PFSK-1 (cell line): ENCODE measurements around the gene FBN1.

Source experiments
- FOXP2 ChIP-seq: optimal IDR thresholded peaks from 2 replicates; pipeline ENCODE3; 2011; ENCODE audit warnings: borderline replicate concordance, control low read depth, inconsistent platforms; ENCODE audit not compliant: insufficient read depth; ENCODE audit errors: extremely low read length, extremely low read depth
- POLR2AphosphoS5 ChIP-seq: IDR thresholded peaks from 2 replicates; pipeline ENCODE4 v1.6.1; 2012; ENCODE audit warnings: low read depth, mild to moderate bottlenecking, control low read depth, low read length, moderate library complexity
- SIN3A ChIP-seq: IDR thresholded peaks from 2 replicates; pipeline ENCODE4 v1.6.1; 2012; ENCODE audit warnings: mild to moderate bottlenecking, low read length, moderate library complexity, borderline replicate concordance; ENCODE audit not compliant: insufficient read depth
- TAF1 ChIP-seq: IDR thresholded peaks from 2 replicates; pipeline ENCODE4 v1.6.1; 2012; ENCODE audit warnings: low read length, control low read depth, borderline replicate concordance; ENCODE audit not compliant: insufficient read depth
- TF ChIP-seq, protein P1 (sequence below), 2 experiments: IDR thresholded peaks; 2 replicates each; pipeline versions ENCODE4 v1.6.1 to v1.8.0; 2011 to 2012; ENCODE audit warnings: low read depth in 2 of 2, low read length in 2 of 2, control low read depth in 1 of 2, inconsistent platforms in 1 of 2, mild to moderate bottlenecking in 1 of 2, moderate library complexity in 1 of 2; ENCODE audit not compliant: insufficient read depth in 1 of 2

Gene FBN1

DNA sequence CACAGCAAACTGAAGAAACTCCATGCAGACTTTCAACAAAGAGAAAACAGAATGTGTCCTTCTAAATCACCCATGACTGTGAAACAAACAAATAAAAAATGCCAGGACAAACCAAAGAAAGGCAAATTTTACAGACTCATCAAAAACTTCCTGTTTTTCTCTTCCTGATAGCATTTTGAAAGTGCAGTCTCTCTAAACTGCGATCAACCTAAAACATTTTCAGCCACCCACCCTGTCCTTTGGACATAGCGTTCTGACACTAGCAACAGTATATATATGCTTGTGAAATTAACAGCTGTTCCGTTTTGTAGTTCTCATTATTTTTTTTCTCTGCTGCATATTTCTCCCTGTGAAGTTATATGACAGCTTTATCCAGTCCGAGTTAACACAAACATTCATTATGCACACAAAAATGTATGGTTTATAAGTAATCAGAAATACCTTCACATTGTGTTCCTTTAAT, 151.7 kb downstream of the FBN1 start:
- TF ChIP-seq TAF1 (no peak), SIN3A (no peak), FOXP2 (no peak), POLR2AphosphoS5 (no peak)
- TF ChIP-seq, protein P1, sequence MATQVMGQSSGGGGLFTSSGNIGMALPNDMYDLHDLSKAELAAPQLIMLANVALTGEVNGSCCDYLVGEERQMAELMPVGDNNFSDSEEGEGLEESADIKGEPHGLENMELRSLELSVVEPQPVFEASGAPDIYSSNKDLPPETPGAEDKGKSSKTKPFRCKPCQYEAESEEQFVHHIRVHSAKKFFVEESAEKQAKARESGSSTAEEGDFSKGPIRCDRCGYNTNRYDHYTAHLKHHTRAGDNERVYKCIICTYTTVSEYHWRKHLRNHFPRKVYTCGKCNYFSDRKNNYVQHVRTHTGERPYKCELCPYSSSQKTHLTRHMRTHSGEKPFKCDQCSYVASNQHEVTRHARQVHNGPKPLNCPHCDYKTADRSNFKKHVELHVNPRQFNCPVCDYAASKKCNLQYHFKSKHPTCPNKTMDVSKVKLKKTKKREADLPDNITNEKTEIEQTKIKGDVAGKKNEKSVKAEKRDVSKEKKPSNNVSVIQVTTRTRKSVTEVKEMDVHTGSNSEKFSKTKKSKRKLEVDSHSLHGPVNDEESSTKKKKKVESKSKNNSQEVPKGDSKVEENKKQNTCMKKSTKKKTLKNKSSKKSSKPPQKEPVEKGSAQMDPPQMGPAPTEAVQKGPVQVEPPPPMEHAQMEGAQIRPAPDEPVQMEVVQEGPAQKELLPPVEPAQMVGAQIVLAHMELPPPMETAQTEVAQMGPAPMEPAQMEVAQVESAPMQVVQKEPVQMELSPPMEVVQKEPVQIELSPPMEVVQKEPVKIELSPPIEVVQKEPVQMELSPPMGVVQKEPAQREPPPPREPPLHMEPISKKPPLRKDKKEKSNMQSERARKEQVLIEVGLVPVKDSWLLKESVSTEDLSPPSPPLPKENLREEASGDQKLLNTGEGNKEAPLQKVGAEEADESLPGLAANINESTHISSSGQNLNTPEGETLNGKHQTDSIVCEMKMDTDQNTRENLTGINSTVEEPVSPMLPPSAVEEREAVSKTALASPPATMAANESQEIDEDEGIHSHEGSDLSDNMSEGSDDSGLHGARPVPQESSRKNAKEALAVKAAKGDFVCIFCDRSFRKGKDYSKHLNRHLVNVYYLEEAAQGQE (IDR thresholded peaks at IDR 0.05; ENCODE audit: insufficient read depth in 1 of 2, low read depth in 2 of 2, low read length in 2 of 2), result no peak

DNA sequence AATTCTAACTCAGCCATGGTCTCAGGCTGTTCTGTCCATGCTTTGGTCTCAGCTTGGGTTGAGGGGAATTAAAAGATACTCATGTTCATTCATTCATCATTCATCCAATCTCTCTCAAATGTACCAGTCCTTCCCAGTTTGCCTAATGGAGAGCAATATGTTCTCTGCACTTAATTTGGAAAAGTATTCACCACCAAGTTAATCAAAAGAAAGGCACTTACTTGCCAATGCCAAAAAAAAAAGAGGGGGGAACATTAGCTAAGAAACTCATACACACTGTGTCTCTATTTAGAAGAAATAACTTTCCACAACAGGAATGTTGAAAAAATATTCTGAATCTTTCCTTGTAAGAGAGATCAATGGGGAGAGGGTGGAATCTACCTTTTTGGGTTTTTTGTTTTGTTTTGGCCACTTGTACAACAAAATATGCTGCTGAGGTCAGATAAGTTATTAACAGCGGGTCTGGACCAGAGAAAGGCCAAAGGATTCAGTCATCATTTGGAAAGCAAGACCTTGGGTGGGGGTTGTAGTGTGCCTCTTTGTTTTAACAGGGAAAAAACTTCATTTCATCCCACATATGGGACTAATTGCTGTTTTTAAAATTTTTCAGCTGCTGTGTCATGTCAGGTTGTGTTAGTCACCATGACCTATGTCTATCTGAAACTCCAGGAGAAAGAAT, 152.3 kb downstream of the FBN1 start:
- no peak for TF ChIP-seq POLR2AphosphoS5
- TF ChIP-seq SIN3A, result no peak
- TF ChIP-seq, protein P1 (IDR thresholded peaks at IDR 0.05; ENCODE audit: insufficient read depth in 1 of 2, low read depth in 2 of 2, low read length in 2 of 2), result no peak
- no peak for TF ChIP-seq TAF1
- no peak for TF ChIP-seq FOXP2

DNA sequence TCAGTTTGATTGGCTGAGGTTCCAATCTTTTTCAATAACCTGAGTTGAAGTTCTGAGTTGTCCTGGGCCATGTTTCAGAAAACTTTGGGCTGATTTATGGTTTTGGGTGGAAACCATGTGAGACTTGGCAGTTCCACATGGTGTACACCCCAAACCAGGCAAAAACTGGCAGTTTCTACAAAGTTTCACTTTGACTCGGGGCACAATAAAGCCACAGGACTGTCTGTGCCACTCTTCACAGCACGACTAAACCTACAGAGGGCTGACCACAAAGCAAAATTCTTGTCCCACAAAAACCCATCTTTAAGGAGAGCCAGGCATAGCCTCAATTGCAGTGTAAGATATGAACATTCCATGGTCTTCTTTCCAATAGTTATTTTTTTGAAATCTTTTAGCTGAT, 159.3 kb downstream of the FBN1 start:
- TF ChIP-seq, protein P1 (IDR thresholded peaks at IDR 0.05; ENCODE audit: insufficient read depth in 1 of 2, low read depth in 2 of 2, low read length in 2 of 2), result no peak

DNA sequence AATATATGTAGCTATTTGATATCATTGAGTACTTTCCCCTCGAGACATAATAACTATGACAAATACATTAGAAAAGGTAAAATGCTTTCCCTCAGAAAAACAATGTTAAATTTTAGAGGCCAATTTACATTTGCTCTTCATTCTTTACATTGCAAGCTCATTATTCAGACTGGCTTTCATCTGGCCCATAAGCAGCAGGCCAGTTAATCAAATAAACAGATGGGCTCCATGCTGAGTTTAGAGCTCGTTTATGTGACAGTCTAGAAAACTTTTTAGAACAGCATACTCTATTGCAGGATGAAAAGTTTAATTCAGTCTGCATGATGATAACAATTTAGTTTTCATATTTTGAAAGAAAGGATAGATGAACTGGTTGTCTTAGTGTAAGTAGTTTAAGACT, 163.7 kb downstream of the FBN1 start:
- TF ChIP-seq TAF1, result no peak
- no peak for TF ChIP-seq SIN3A
- TF ChIP-seq POLR2AphosphoS5, result no peak
- no peak for TF ChIP-seq FOXP2
- TF ChIP-seq, protein P1 (IDR thresholded peaks at IDR 0.05; ENCODE audit: insufficient read depth in 1 of 2, low read depth in 2 of 2, low read length in 2 of 2), result no peak

DNA sequence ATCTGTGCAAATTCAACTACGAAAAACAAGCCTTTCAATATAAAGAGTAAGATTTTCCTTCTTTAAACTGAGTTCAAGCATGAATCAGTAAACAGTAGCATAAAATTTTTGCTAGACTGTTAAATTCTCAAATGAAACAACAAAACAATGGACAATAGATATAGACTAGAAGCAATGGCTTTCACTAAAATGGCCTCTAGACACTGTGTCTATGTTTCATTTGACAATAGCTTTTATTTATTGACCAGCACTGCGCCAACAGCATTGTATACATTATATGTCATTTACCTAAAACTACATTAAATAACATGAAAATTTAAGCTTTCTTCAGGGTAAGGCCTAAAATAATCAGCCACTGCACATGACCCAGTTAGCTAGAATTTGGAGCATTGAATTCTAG, 165.8 kb downstream of the FBN1 start:
- TF ChIP-seq SIN3A (no peak), FOXP2 (no peak), TAF1 (no peak)
